ENCODE measurements around the gene RBM26. TPM values are rescaled to one million over a fixed set of nuclear protein-coding genes. Genes with fewer than 3 reads are reported as not detected.

RBM26 gene
- total RNA-seq, 4 donors from 2014 or later = 14.9 to 44.8 (median 23.1) TPM

DNA sequence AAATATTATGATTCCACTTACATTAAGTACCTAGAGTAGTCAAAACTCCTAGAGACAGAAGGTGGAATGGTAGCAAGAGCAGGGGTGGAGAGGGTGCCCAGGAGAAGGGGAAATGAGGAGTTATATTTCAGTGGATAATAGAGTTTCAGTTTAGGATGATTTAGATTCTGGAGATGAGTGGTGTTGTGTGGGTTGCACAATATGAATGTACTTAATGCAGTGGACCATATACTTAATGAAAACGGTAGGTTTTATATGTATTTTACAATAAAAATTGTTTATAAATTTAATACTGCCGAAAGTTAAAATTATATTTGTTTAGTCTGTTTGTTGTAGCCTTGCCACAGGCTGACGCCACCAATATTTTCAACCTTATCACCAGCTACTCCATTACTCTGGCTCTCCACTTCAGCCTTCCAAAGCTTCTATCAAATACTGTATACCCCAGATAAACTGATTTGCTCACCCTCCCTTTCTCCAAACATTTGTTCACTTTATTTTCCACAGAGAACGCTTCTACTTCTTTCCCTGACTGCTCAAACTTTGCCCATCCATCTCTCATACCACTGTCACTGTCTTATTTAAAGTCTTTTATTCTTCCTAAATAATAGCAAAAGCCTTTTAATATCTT is 1.4 kb upstream of the RBM26 start:
- Histone ChIP-seq H3K9me3 (no peaks in the 10 kb centered on the region), H3K27me3 (no peaks in the 10 kb centered on the region), H3K4me3 (peak overlapping the region; percentile 87 to 96 (median 94)), H3K4me1 (peaks cover 37 to 41% of the 10 kb centered on the region in 2 donors), H3K36me3 (no peaks in the 10 kb centered on the region), H3K27ac (peak overlapping the region in 3 of 4 donors; percentile 95 to 98 (median 98))
- no peak for DNase-seq
- intact Hi-C loops (cut with DNase I; ENCODE audit: low total_unique reads) (loop anchor here (5.0 to 10.0 kb wide), 3 partner anchors 75 to 935 kb away; partner anchors contain the start of genes NDFIP2 and SPRY2), in situ Hi-C loops (cut with MboI; ENCODE audit: low sequenced_read_pairs in 4 of 4) (loop anchor here in 2 of 4 donors (25.0 kb wide), 1 partner anchor 930 kb away; the partner anchor contains the start of gene SPRY2 (in 2 of the 2))
- no peak for TF ChIP-seq POLR2A (IDR thresholded peaks at IDR 0.05)
- TF ChIP-seq, protein P1, sequence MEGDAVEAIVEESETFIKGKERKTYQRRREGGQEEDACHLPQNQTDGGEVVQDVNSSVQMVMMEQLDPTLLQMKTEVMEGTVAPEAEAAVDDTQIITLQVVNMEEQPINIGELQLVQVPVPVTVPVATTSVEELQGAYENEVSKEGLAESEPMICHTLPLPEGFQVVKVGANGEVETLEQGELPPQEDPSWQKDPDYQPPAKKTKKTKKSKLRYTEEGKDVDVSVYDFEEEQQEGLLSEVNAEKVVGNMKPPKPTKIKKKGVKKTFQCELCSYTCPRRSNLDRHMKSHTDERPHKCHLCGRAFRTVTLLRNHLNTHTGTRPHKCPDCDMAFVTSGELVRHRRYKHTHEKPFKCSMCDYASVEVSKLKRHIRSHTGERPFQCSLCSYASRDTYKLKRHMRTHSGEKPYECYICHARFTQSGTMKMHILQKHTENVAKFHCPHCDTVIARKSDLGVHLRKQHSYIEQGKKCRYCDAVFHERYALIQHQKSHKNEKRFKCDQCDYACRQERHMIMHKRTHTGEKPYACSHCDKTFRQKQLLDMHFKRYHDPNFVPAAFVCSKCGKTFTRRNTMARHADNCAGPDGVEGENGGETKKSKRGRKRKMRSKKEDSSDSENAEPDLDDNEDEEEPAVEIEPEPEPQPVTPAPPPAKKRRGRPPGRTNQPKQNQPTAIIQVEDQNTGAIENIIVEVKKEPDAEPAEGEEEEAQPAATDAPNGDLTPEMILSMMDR (IDR thresholded peaks at IDR 0.05 in 4 of 5, conservative IDR thresholded peaks at IDR 0.05 in 1 of 5) = no peak
- ATAC-seq = no peak

DNA sequence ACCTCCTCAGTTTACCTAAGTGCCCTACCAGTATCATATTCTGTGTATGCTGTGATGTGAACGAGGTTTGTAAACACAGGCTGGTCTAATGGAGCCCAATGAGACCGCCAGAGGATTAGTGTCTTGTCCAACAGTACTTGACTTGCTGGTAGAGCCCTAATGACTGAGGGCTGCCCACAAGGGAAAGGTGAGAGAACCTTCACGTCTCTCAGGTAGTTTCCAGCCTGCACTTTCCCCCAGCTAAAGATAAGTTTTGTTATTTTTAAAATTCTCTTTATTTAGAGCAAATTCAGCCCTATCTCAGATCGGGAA is 498 bp upstream of the RBM26 start:
- in situ Hi-C loops (cut with MboI; ENCODE audit: low sequenced_read_pairs in 4 of 4) = loop anchor here in 2 of 4 donors (25.0 kb wide), 1 partner anchor 931 kb away; the partner anchor contains the start of gene SPRY2 (in 2 of the 2)
- H3K4me1 ChIP-seq = peaks cover 46 to 49% of the 10 kb centered on the region in 2 donors

DNA sequence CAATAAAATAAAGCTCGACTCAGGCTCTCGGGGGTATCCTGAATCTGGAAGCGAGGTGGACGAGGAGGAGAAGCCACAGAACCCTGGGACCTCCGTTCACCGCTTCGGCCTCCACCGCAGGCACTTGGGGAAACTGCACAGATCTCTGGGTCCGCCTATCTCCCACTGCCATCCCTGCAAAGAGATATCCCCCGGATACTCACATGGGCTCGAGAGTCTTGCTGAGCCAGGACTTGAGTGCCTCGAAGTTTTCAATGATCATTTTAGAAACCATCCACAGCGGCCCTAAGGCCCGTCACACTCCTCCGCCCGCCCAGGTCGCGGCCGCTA is 589 bp downstream of the RBM26 start:
- peak; percentile 63 to 64 for ATAC-seq
- intact Hi-C loops (cut with DNase I; ENCODE audit: low total_unique reads) (loop anchor here (5.0 to 10.0 kb wide), 3 partner anchors 77 to 937 kb away; partner anchors contain the start of genes NDFIP2 and SPRY2), in situ Hi-C loops (cut with MboI; ENCODE audit: low sequenced_read_pairs in 4 of 4) (loop anchor here in 2 of 4 donors (25.0 kb wide), 1 partner anchor 932 kb away; the partner anchor contains the start of gene SPRY2 (in 2 of the 2))
- Histone ChIP-seq H3K9me3 (no peaks in the 10 kb centered on the region), H3K27ac (peak overlapping the region; percentile 94 to 98 (median 96)), H3K4me3 (peak overlapping the region; percentile 87 to 96 (median 94)), H3K4me1 (peaks cover 48 to 59% of the 10 kb centered on the region in 2 donors), H3K27me3 (no peaks in the 10 kb centered on the region), H3K36me3 (no peaks in the 10 kb centered on the region)
- TF ChIP-seq POLR2A (IDR thresholded peaks at IDR 0.05) = no peak
- TF ChIP-seq, protein P1 (IDR thresholded peaks at IDR 0.05 in 4 of 5, conservative IDR thresholded peaks at IDR 0.05 in 1 of 5) = no peak
- no peak for DNase-seq

More for the DNA sequence above, 498 bp upstream of the RBM26 start:
- ATAC-seq (peak; percentile 44 to 46), DNase-seq (no peak)
- Histone ChIP-seq H3K27ac (peak overlapping the region; percentile 94 to 98 (median 96)), H3K27me3 (no peaks in the 10 kb centered on the region), H3K4me3 (peak overlapping the region; percentile 87 to 96 (median 94)), H3K9me3 (no peaks in the 10 kb centered on the region), H3K36me3 (no peaks in the 10 kb centered on the region)
- TF ChIP-seq, protein P1 (IDR thresholded peaks at IDR 0.05 in 4 of 5, conservative IDR thresholded peaks at IDR 0.05 in 1 of 5) = peak in 1 of 5 experiments; percentile 32
- no peak for TF ChIP-seq POLR2A (IDR thresholded peaks at IDR 0.05)
- intact Hi-C loops (cut with DNase I; ENCODE audit: low total_unique reads) = loop anchor here (5.0 to 10.0 kb wide), 3 partner anchors 76 to 936 kb away; partner anchors contain the start of genes NDFIP2 and SPRY2

- ATAC-seq = no peak
- H3K27ac ChIP-seq = peak overlapping the region; percentile 94 to 98 (median 96)
These were observed 1.1 kb downstream of the RBM26 start for GRCh38 chr13:79404985-79405384.

More at GRCh38 chr13:79404985-79405384, 1.1 kb downstream of the RBM26 start:
- no peak for TF ChIP-seq POLR2A (IDR thresholded peaks at IDR 0.05)
- TF ChIP-seq, protein P1 (IDR thresholded peaks at IDR 0.05 in 4 of 5, conservative IDR thresholded peaks at IDR 0.05 in 1 of 5) = no peak
- Histone ChIP-seq H3K27me3 (no peaks in the 10 kb centered on the region), H3K36me3 (no peaks in the 10 kb centered on the region), H3K4me3 (peak overlapping the region; percentile 87 to 96 (median 94)), H3K4me1 (peaks cover 48 to 59% of the 10 kb centered on the region in 2 donors), H3K9me3 (no peaks in the 10 kb centered on the region)
- intact Hi-C loops (cut with DNase I; ENCODE audit: low total_unique reads) (loop anchor here (5.0 to 10.0 kb wide), 3 partner anchors 77 to 937 kb away; partner anchors contain the start of genes NDFIP2 and SPRY2), in situ Hi-C loops (cut with MboI; ENCODE audit: low sequenced_read_pairs in 4 of 4) (loop anchor here in 2 of 4 donors (25.0 kb wide), 1 partner anchor 932 kb away; the partner anchor contains the start of gene SPRY2 (in 2 of the 2))
- no peak for DNase-seq
